NCI-H1694 treated with DMSO at 0.1 percent for 48 hours (cell line): Measurements from ENCODE around the gene CELF6.

ENCODE experiments used
- DNase-seq: peaks from one replicate; lab custom pipeline; 2025; lab: John Stamatoyannopoulos, UW

Gene CELF6

DNA sequence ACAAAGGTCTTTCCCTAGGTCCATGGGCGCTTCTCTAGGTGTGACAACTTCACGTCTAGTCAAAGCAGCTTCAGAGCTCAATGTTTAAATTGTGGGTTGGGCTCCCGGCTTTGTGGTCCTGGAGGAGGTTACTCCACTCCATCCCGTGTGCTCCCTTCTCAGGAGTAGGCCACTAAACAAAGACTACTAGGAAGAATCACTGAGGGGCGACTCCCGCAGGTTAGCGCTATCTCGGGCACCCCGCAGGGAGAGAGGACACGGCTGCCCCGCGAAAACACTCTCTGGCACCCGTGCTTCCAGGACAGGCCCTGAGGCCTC is 48.1 kb downstream of the CELF6 start:
- DNase-seq = no peak

DNA sequence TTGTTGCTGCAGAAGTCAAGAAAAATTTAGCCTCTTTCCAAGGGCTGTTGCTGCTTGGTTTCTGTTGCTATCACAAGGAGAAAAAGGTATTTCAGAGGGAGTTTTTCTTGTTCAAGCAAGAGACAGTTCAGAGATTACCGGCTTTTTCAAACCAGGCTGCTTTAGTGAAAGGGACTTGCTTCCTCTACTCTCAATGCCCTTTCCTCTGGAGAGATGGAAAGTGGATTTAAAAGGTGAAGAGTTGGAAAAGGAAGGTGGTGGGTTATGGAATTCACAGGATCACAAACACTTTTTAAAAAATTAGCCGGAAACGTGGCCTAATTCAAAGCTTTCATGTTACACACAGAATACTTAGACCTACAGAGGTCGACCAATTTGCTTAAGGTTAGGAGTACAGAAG is 48.7 kb downstream of the CELF6 start:
- DNase-seq = no peak

DNA sequence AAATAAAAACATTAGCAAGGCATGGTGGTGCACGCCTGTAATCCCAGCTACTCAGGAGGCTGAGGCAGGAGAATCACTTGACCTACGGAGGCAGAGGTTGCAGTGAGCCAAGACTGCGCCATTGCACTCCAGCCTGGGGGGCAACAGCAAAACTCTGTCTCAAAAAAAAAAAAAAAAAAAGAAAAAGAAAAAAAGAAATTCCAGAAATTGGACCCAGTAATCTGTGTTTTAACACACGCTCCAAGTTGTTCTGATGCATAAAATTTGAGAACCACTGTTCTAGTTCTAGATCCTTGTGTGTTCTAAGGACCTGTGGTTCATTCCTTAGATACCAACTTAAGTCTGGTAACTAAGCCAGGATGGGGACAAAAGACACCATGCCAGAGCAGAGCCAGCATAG is 50.2 kb downstream of the CELF6 start:
- no peak for DNase-seq

DNA sequence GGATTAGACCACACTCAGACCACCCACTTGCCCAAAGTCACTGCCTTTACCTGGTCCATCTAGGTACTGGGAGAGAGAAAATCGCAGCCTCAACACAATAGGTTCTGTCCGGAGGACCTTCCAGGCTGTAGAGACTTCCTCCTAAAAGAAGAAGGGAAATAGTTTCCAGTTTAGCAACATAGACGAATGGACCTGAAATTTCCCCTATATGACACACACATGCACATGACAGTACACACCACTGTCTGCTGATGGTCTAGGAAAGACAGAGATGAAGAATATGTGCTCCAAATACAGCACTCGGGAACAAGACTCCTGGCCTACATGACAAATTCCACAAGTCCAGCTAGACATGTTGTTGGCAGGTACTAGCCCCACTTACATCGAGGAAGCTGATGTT is 54.9 kb downstream of the CELF6 start:
- no peak for DNase-seq

DNA sequence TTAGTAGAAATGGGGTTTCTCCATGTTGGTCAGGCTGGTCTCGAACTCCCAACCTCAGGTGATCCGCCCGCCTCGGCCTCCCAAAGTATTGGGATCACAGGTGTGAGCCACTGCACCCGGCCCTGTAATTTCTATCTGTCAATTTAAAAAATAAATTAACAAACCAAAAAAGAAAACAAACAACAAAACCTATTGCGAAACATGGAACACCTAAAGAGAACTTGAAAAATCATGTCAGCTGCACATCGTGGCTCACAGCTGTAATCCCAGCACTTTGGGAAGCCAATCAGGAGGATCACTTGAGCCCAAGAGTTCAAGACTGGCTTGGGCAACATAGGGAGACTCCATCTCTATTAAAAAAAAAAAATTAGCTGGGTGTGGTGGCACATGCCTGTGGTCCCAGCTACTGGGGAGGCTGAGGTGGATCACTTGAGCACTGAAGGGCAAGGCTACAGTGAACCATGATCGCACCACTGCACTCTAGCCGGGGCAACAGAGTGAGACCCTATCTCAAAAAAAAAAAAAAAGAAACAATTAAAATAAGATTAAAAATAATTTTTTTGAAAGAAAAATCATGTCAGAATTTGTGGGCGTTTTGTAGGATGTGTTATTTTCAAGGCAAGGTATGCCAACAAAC is 67.2 kb downstream of the CELF6 start:
- no peak for DNase-seq

- no peak for DNase-seq
These were observed 70.7 kb downstream of the CELF6 start for GRCh38 chr15:72249142-72249810.

- no peak for DNase-seq
These were observed 71.4 kb downstream of the CELF6 start for GRCh38 chr15:72248514-72248913.

- DNase-seq = no peak
These were observed 77.1 kb downstream of the CELF6 start for GRCh38 chr15:72242775-72243370.

DNA sequence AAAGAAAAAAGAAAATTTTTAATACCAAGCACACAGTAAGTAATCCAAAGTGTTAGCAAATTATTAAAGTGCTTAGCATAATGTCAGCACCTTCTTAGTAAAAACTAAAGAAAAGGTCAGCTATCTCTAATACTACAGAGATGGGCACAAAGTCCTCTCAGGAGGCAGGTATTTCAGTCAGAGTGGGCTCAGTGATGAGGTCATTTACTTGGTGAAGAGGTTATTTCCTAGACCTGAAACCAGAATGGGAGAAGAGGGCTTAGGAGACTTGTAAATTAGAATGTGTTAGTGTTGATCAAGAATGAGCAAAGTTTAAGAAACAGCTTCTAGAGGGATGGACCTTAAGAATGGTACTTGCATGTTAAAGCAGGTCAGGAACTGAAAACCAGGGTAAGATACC is 80.3 kb downstream of the CELF6 start:
- DNase-seq = no peak

DNA sequence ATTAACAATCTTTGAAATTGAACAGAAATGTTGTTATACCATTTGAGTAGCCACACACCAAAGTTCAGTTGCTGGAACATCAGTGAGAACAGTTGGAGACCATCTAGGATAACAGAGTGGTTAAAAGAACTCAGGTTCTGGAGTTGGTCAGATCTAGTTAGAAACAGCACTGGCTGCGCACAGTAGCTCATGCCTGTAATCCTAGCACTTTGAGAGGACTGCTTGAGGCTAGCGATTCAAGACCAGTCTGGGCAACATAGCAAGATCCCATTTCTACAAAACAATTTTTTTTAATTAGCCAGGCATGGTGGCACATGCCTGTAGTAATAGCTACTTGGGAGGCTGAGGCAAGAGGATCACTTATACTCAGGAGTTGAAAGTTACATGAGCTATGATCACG is 81.4 kb downstream of the CELF6 start:
- no peak for DNase-seq

- no peak for DNase-seq
These were observed 82.1 kb downstream of the CELF6 start for GRCh38 chr15:72237853-72238224.

GRCh38 chr15:72237029-72237852 is 82.7 kb downstream of the CELF6 start:
- DNase-seq = no peak

GRCh38 chr15:72236381-72237003 is 83.5 kb downstream of the CELF6 start:
- DNase-seq = no peak

DNA sequence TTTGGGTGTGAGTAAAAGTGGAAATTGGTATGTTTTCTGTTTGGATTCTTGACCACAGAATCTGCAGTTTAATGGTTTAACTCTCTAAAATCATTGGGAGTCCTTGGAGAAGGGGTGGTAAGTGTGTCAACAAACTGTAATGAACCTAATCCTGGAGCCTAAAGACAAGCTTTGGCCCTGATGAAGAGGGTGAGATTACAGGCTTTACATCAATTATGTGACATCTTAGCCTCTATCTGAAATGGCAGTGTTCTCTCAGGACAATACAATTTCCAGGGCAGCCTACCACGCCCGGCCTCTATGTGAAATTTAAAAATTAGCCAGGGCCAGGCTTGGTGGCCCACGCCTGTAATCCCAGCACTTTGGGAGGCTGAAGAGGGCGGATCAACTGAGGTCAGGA is 84.7 kb downstream of the CELF6 start:
- DNase-seq = no peak
